T-helper 2 cell treated with Interferon-gamma antibody and Interleukin-4, amounts not matched to agents 5 μg/mL and 100 μg/mL, for 36 hours (primary cell): ENCODE measurements around the gene ZNF292.
"Not testable (repeated sequence)": the region's sequence is repeated elsewhere in the genome, so short reads cannot be mapped to it uniquely, and the experiment has no call there.

ENCODE experiments used
- DNase-seq: peaks from one replicate; pipeline ENCODE4 v3.0.0; 2021; ENCODE audit warnings: low spot score
- H3K27ac Mint-ChIP-seq: one replicate; pipeline ENCODE4 v1.8.0; 2021; ENCODE audit warnings: mild to moderate bottlenecking, mixed read lengths
- H3K27me3 Mint-ChIP-seq: one replicate; pipeline ENCODE4 v1.8.0; 2021; ENCODE audit warnings: low read depth, mixed read lengths
- H3K36me3 Mint-ChIP-seq: one replicate; pipeline ENCODE4 v1.8.0; 2021; ENCODE audit warnings: low read depth, mixed read lengths
- H3K4me1 Mint-ChIP-seq: one replicate; pipeline ENCODE4 v1.8.0; 2021; ENCODE audit warnings: low read depth, mixed read lengths
- H3K4me3 Mint-ChIP-seq: one replicate; pipeline ENCODE4 v1.8.0; 2022; ENCODE audit warnings: mild to moderate bottlenecking, moderate library complexity, mixed read lengths
- H3K9me3 Mint-ChIP-seq: one replicate; pipeline ENCODE4 v1.8.0; 2021; ENCODE audit warnings: mixed read lengths

Gene ZNF292

GRCh38 chr6:87281426-87281825 is 126.1 kb downstream of the ZNF292 start:
- Mint-ChIP-seq H3K4me1 (peaks cover 2% of the 10 kb centered on the region), H3K4me3 (no peak overlapping the region), H3K27ac (no peak overlapping the region), H3K9me3 (no peaks in the 10 kb centered on the region), H3K27me3 (peaks cover 18% of the 10 kb centered on the region), H3K36me3 (no peaks in the 10 kb centered on the region)
- no peak for DNase-seq

- H3K36me3 Mint-ChIP-seq = no peaks in the 10 kb centered on the region
- H3K27ac Mint-ChIP-seq = no peak overlapping the region
- H3K4me1 Mint-ChIP-seq = peaks cover 2% of the 10 kb centered on the region
- no peaks in the 10 kb centered on the region for H3K9me3 Mint-ChIP-seq
- no peak for DNase-seq
- H3K27me3 Mint-ChIP-seq = peaks cover 22% of the 10 kb centered on the region
- H3K4me3 Mint-ChIP-seq = no peak overlapping the region
Observed at GRCh38 chr6:87282743-87283142, 127.4 kb downstream of the ZNF292 start.

- peaks cover 24% of the 10 kb centered on the region for H3K27me3 Mint-ChIP-seq
- H3K27ac Mint-ChIP-seq = no peak overlapping the region
- H3K9me3 Mint-ChIP-seq = no peaks in the 10 kb centered on the region
- no peak overlapping the region for H3K4me3 Mint-ChIP-seq
- peaks cover 2% of the 10 kb centered on the region for H3K4me1 Mint-ChIP-seq
- H3K36me3 Mint-ChIP-seq = no peaks in the 10 kb centered on the region
- DNase-seq = no peak
Observed at GRCh38 chr6:87283461-87283860, 128.1 kb downstream of the ZNF292 start.

- no peak for DNase-seq
- no peaks in the 10 kb centered on the region for H3K36me3 Mint-ChIP-seq
- H3K4me3 Mint-ChIP-seq = no peak overlapping the region
- no peak overlapping the region for H3K27ac Mint-ChIP-seq
- no peaks in the 10 kb centered on the region for H3K9me3 Mint-ChIP-seq
- no peaks in the 10 kb centered on the region for H3K4me1 Mint-ChIP-seq
- H3K27me3 Mint-ChIP-seq = peaks cover 27% of the 10 kb centered on the region
Observed at GRCh38 chr6:87287251-87287650, 131.9 kb downstream of the ZNF292 start.

- H3K27me3 Mint-ChIP-seq = peaks cover 28% of the 10 kb centered on the region
- H3K4me1 Mint-ChIP-seq = no peaks in the 10 kb centered on the region
- no peak overlapping the region for H3K27ac Mint-ChIP-seq
- DNase-seq = no peak
- no peaks in the 10 kb centered on the region for H3K9me3 Mint-ChIP-seq
- H3K4me3 Mint-ChIP-seq = no peak overlapping the region
- no peaks in the 10 kb centered on the region for H3K36me3 Mint-ChIP-seq
Observed at GRCh38 chr6:87289571-87289970, 134.2 kb downstream of the ZNF292 start.

GRCh38 chr6:87291883-87292282 is 136.5 kb downstream of the ZNF292 start:
- Mint-ChIP-seq H3K27me3 (peaks cover 19% of the 10 kb centered on the region), H3K27ac (no peak overlapping the region), H3K4me1 (no peaks in the 10 kb centered on the region), H3K4me3 (no peak overlapping the region), H3K36me3 (no peaks in the 10 kb centered on the region), H3K9me3 (no peaks in the 10 kb centered on the region)
- DNase-seq = no peak

- no peaks in the 10 kb centered on the region for H3K9me3 Mint-ChIP-seq
- H3K36me3 Mint-ChIP-seq = no peaks in the 10 kb centered on the region
- no peak overlapping the region for H3K27ac Mint-ChIP-seq
- no peaks in the 10 kb centered on the region for H3K4me1 Mint-ChIP-seq
- DNase-seq = no peak
- no peak overlapping the region for H3K4me3 Mint-ChIP-seq
- H3K27me3 Mint-ChIP-seq = peaks cover 23% of the 10 kb centered on the region
Observed at GRCh38 chr6:87293526-87293925, 138.2 kb downstream of the ZNF292 start.

DNA sequence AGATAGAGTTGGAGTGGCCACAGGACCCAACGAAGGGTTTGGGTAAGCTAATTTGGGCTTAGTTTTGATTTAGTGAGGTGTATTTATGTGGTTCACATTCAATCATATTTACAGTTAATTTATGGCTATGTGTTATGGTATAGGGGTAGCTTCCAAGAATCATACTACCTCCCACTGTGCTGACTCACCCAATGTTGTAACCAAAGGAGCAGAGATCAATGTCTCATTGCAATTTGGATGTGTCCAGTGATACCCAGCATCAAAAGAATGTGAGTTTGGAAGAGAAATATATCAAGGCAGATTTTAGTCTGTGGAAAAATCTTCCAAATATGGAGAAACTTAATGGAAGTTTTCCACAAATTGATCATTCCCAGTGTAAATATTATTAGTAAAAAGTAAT is 141.8 kb downstream of the ZNF292 start:
- Mint-ChIP-seq H3K36me3 (no peaks in the 10 kb centered on the region), H3K27me3 (peaks cover 18% of the 10 kb centered on the region), H3K27ac (no peak overlapping the region), H3K4me1 (no peaks in the 10 kb centered on the region), H3K9me3 (no peaks in the 10 kb centered on the region), H3K4me3 (no peak overlapping the region)
- DNase-seq = no peak

GRCh38 chr6:87301277-87301676 is 145.9 kb downstream of the ZNF292 start:
- peaks cover 18% of the 10 kb centered on the region for H3K27me3 Mint-ChIP-seq
- H3K36me3 Mint-ChIP-seq, H3K9me3 Mint-ChIP-seq, H3K4me3 Mint-ChIP-seq, H3K4me1 Mint-ChIP-seq, H3K27ac Mint-ChIP-seq, DNase-seq: not testable (repeated sequence)

DNA sequence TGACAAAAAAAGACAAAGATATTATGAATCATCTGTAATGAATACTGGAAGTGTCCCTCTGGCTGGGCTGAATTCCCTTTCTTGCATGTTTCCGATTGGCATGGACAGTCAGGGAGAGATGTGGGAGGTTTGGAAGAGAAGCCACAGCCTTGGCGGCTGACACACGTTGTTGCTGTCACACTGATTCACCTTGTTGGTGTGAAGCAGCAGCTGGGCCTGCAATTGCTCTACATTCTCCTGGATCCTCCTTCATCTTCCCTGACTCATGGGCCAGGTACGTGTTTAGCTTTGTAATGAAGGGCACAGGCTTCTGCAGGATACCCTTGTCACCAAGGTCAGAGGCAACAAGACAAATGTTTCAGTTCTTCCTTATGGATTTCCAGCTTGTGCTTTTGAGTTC is 153.6 kb downstream of the ZNF292 start:
- H3K4me1 Mint-ChIP-seq = no peaks in the 10 kb centered on the region
- H3K36me3 Mint-ChIP-seq = no peaks in the 10 kb centered on the region
- no peak overlapping the region for H3K4me3 Mint-ChIP-seq
- H3K27me3 Mint-ChIP-seq = peaks cover 16% of the 10 kb centered on the region
- no peak for DNase-seq
- H3K9me3 Mint-ChIP-seq = no peaks in the 10 kb centered on the region
- no peak overlapping the region for H3K27ac Mint-ChIP-seq

DNA sequence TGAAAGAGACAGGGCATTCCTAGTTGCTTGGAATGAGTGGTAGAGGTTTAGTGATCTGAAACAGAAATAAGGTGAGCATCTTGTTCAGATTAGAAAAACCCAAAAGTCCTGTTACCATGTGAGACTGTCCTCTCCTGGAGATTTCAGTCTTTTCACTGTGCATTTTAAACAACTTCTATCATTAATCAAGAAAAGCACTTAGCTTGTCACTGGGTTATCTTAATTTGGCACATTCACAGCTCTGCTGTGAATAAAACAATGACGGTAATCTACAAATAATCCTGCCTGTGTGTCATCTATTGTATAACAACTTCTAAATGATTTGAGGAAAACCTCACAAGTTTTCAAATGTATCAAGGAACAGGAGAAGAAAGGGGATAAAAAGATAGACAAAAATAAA is 157.5 kb downstream of the ZNF292 start:
- DNase-seq = no peak
- Mint-ChIP-seq H3K36me3 (no peaks in the 10 kb centered on the region), H3K4me1 (no peaks in the 10 kb centered on the region), H3K4me3 (no peak overlapping the region), H3K27me3 (peaks cover 24% of the 10 kb centered on the region), H3K27ac (no peak overlapping the region), H3K9me3 (no peaks in the 10 kb centered on the region)
